ENCODE measurements around the gene DOCK7.
"Not testable (repeated sequence)": the region's sequence is repeated elsewhere in the genome, so short reads cannot be mapped to it uniquely, and the experiment has no call there.

Gene DOCK7

GRCh38 chr1:62590255-62590969, 97.8 kb downstream of the DOCK7 start:
- TF ChIP-seq CTCF (IDR thresholded peaks at IDR 0.05; ENCODE audit: insufficient read depth, missing control alignments) = no peak
- FAIRE-seq = no peak
- no peak for DNase-seq (ENCODE audit: insufficient read length, low spot score)

- TF ChIP-seq CTCF (IDR thresholded peaks at IDR 0.05; ENCODE audit: insufficient read depth, missing control alignments) = no peak
- DNase-seq (ENCODE audit: insufficient read length, low spot score) = no peak
- no peak for FAIRE-seq
These were observed 98.9 kb downstream of the DOCK7 start for GRCh38 chr1:62589321-62589720.

GRCh38 chr1:62588000-62588399, 100.2 kb downstream of the DOCK7 start:
- no peak for FAIRE-seq
- no peak for DNase-seq (ENCODE audit: insufficient read length, low spot score)

GRCh38 chr1:62585469-62586155, 102.6 kb downstream of the DOCK7 start:
- no peak for FAIRE-seq
- DNase-seq (ENCODE audit: insufficient read length, low spot score) = no peak
- TF ChIP-seq CTCF (IDR thresholded peaks at IDR 0.05; ENCODE audit: insufficient read depth, missing control alignments) = no peak

More at GRCh38 chr1:62588000-62588399, 100.2 kb downstream of the DOCK7 start:
- TF ChIP-seq CTCF (IDR thresholded peaks at IDR 0.05; ENCODE audit: insufficient read depth, missing control alignments) = no peak

GRCh38 chr1:62573675-62574074, 114.5 kb downstream of the DOCK7 start:
- FAIRE-seq (no peak), DNase-seq (ENCODE audit: insufficient read length, low spot score) (no peak)
- TF ChIP-seq CTCF (IDR thresholded peaks at IDR 0.05; ENCODE audit: insufficient read depth, missing control alignments) = no peak

- no peak for FAIRE-seq
These were observed 115.7 kb downstream of the DOCK7 start for GRCh38 chr1:62572476-62572875.

GRCh38 chr1:62571517-62571916, 116.7 kb downstream of the DOCK7 start:
- not testable (repeated sequence) for FAIRE-seq; DNase-seq (ENCODE audit: insufficient read length, low spot score)

More at GRCh38 chr1:62572476-62572875, 115.7 kb downstream of the DOCK7 start:
- no peak for TF ChIP-seq CTCF (IDR thresholded peaks at IDR 0.05; ENCODE audit: insufficient read depth, missing control alignments)
- DNase-seq (ENCODE audit: insufficient read length, low spot score) = no peak

- FAIRE-seq; DNase-seq (ENCODE audit: insufficient read length, low spot score): not testable (repeated sequence)
These were observed 120.3 kb downstream of the DOCK7 start for GRCh38 chr1:62567926-62568325.

GRCh38 chr1:62567182-62567581, 121.0 kb downstream of the DOCK7 start:
- FAIRE-seq; DNase-seq (ENCODE audit: insufficient read length, low spot score): not testable (repeated sequence)
